Activated gamma-delta T cell (primary cell): ENCODE measurements around the gene ANKRD13A.
"Not testable (repeated sequence)": the region's sequence is repeated elsewhere in the genome, so short reads cannot be mapped to it uniquely, and the experiment has no call there.

Experiments
- DNase-seq: peaks from one replicate; lab custom pipeline; 2025; lab: John Stamatoyannopoulos, UW

Gene ANKRD13A

DNA sequence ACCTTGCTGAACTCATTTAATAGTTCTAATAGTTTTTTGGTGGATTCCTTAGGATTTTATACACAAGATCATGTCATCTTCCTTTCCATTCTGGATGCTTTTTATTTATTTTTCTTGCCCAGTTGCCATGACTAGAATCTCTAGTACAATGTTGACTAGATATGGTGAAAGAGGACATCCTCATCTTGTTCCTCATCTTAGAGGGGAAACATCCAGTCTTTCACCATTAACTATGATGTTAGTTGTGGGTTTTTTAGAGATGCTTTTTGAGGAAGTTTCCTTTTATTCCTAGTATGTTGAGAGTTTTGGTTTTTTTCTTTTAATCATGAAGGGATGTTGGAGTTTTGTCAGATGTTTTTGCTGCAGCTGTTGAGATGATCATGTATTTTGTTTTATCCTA is 8.7 kb downstream of the ANKRD13A start:
- no peak for DNase-seq

DNA sequence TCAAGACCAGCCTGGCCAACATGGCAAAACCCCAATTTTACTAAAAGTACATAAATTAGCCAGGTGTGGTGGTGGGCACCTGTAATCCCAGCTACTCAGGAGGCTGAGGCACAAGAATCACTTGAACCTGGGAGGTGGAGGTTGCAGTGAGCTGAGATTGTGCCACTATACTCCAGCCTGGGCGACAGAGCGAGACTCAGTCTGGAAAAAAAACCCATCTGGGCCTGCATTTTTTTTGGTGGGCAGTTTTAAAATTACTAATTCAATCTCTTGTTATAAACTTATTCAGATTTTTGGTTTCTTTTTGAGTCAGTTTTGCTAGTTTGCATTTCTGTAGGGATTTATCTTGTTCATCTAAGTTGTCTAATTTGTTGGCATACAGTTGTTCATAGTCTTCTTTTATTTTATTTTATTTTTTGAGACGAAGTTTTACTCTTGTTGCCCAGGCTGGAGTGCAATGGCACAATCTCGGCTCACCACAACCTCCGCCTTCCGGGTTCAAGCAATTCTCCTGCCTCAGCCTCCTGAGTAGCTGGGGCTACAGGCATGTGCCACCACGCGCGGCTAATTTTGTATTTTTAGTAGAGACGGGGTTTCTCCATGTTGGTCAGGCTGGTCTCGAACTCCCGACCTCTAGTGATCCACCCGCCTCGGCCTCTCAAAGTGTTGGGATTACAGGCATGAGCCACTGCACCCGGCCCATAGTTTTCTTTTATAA is 9.6 kb downstream of the ANKRD13A start:
- not testable (repeated sequence) for DNase-seq

GRCh38 chr12:110010853-110011723 is 11.9 kb downstream of the ANKRD13A start:
- no peak for DNase-seq

DNA sequence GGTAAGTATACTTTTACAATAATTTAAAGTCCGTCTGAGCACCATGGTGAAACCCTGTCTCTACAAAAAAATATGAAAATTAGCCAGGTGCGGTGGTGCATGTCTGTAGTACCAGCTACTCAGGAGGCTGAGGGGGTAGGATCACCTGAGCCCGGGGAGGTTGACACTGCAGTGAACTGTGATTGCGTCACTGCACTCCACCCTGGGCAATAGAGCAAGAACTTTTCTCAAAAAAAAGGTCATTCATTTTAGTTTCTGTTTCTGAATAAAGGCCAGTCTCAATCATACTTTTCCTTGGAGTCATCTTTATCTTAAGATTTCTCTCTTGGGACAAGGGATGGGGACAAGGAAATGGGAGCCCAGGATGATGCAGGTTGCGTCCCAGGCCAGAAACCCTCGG is 12.9 kb downstream of the ANKRD13A start:
- no peak for DNase-seq

GRCh38 chr12:110012659-110013058 is 13.4 kb downstream of the ANKRD13A start:
- DNase-seq, result no peak

DNA sequence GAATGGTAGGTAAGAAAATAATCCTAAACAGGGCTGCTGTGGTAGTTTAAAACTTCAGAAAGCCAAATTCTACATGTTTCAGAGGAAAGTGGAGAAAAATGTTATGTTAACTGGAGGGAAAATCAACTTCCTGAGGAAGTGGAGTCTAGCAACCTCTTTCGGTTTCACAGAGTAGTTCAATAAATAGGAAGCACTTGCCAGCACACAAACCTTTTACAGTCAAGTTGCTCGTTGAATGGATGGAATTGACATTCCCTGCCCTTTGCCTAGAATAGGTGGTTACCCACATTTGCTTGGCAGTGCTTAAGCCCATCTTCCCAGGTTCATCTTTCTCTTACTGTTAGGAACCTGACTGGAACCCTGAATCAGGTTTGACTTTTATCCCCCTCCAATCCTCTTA is 15.9 kb downstream of the ANKRD13A start:
- no peak for DNase-seq

DNA sequence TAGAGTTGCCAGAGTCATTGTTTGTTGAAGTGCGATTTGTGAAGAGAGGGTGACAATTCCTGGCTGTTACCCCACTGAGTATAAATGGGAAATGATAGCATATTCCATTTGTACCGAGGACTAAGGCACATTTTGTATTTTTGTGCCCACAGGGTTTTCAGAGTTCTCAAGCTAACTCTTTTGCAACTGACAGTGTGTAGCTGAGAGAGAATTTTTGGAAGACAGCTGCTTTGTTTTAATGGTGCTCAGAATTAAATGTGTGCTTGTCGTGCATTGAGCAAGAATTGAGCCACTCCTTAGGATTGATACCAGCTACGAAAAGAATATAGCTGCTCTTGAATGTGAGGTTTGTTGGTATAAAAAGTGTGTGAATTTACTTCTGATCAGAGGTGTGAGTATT is 21.7 kb downstream of the ANKRD13A start:
- no peak for DNase-seq

- DNase-seq, result no peak
Measured at GRCh38 chr12:110023059-110023980, 24.1 kb downstream of the ANKRD13A start.

- no peak for DNase-seq
Measured at GRCh38 chr12:110024051-110024450, 24.8 kb downstream of the ANKRD13A start.

DNA sequence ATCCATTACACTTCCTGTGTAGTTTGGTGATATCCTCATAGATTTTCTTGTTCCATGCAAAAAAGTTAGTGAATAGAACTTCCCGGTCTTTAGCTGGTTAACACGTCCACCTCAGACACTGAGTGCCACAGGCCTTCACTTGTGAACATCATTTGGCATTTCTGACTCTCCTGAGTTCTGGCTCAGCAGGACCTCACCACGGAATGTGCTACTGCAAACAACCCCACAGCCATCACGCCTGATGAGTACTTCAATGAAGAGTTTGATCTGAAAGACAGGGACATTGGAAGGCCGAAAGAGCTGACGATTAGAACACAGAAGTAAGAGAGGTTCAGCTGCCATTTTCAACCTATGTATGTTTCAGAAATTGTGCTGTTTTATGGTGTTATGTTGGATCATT is 29.1 kb downstream of the ANKRD13A start:
- DNase-seq, result no peak

DNA sequence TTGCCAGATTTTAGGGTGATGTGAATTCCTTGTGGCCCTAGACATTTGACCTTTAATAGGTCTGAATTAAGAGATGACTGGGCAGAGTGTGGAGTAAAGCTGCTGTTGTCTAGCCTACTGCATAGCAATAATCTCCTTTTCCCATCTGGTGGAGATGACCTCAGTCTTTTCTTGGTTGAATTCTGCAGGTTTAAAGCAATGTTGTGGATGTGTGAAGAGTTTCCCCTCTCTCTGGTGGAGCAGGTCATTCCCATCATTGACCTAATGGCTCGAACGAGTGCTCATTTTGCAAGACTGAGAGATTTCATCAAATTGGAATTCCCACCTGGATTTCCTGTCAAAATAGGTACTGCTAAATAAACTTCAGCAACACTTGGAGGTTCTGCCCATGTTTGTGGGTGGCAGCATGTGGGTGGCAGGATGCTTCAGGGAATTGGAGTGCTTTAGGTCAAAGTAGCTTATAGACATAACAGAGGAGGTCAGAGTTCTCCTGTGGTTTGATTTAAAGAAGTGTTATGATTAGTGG is 30.1 kb downstream of the ANKRD13A start:
- no peak for DNase-seq

DNA sequence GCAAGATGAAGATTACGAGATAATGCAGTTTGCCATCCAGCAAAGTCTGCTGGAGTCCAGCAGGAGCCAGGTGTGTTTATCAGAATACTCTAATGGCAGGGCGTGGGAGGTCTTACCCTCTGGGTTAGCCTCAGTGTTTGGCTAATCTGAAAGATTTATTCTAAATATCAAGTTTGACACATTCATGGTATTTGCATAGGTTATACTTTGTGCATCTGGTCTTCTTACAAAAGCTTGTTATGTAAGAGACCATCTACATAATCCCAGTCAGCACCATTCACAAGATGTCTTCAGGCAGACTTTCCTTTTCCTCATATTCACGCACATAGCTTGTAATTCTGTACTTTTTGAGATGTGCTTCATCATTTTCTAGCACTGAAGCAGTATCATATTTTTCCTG is 34.7 kb downstream of the ANKRD13A start:
- no peak for DNase-seq

DNA sequence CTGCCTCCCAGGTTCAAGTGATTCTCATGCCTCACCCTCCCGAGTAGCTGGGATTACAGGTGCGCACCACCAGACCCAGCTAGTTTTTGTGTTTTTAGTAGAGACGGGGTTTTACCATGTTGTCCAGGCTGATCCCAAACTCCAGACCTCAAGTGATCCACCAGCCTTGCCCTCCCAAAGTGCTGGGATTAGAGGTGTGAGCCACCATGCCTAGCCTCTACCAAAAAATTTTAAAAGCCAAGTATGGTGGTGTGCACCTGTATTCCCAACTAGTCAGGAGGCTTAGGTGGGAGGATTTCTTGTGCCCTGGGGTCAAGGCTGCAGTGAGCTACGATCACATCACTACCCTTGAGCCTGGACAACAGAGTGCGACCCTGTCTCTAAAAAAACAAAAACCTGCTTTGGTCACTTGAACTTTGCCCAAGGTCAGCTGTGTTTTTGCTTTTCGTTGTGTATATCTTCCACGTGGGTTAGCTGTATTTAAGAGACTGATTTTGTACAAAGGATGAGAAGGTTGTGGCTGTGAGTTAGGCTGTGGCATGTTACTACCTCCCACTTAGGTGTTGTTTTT is 36.4 kb downstream of the ANKRD13A start:
- no peak for DNase-seq

DNA sequence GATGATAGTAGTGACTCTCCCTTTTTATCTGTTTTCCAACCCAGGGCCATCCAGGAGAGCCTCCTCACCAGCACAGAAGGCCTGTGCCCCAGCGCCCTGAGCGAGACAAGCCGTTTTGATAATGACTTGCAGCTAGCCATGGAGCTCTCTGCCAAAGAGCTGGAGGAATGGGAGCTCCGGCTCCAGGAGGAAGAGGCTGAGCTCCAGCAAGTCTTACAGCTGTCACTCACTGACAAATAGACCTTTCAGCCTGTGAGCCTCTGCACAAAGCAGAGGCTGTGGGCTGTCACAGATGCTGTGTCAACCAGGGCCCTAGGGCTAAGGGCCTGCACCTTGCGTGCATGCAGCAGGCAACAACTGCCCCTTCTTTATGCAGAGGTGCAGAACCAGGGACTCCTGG is 38.1 kb downstream of the ANKRD13A start:
- no peak for DNase-seq

DNA sequence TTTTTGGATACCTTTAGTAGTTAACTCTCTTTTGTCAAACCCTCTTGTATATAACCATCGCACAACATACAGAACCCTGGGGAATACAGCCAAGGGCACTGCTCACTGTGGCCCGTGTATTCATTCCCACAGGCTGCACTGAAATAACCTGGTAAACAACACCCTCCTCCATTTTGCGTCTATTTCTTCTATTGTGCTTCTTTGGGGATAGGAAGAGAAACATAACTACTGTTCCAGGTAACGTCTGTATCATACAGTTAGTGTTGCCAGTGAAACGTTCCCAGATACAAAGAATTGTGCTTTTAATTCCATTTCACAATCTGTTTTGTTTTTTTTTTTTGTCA is 39.5 kb downstream of the ANKRD13A start:
- DNase-seq, result no peak

GRCh38 chr12:110039085-110039807 is 40.0 kb downstream of the ANKRD13A start:
- DNase-seq, result no peak

DNA sequence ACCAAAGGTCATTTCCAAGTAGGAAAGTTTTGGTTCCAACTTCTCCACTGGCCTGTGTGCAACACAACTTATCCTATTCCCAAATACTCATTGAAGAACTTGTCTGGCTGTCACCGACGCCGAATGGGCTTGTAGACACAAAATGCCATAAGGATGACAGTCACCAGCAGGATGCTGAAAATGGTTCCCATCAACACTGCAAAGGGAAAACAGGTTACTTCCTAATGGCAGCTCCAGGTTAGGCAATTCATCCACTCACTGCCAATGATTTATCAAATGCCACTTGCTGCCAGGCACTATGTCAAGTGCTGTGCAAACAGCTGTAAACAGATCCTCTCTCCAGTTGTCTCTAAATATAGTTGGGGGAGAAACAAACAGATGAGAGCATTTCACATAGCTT is 43.0 kb downstream of the ANKRD13A start:
- DNase-seq, result no peak

DNA sequence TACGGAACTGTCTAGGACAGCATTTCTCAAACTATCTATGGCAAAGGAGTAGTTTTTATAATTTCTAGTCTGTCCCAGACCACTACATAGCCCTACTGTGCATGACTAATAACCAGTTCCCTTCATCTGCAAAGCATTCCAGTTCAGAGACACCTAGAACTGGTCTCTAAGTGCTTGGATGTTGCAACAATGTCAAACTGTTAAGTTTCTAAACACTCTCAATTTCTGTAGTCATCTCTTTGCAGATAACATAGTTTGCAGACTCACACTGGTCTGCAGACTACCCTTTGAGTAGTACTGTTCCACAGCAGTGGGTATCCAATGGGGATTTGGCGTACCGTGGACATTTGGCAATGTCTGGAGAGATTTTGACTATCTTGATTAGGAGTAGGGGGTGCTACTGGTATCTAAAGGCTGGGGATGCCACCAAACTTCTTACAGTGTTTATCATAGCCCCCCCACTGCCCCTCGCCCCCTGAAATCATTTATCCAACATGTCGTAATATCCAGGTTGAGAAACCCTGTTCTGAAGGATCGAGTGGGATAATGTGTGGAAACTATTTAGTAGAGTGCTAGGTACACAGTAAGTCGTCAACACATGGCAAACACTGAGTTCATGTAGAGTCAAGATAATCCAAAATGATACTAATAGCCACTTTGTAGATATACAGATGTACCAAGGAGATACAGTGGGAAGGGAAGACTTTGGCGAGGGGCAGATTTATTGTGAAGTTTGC is 47.4 kb downstream of the ANKRD13A start:
- no peak for DNase-seq

DNA sequence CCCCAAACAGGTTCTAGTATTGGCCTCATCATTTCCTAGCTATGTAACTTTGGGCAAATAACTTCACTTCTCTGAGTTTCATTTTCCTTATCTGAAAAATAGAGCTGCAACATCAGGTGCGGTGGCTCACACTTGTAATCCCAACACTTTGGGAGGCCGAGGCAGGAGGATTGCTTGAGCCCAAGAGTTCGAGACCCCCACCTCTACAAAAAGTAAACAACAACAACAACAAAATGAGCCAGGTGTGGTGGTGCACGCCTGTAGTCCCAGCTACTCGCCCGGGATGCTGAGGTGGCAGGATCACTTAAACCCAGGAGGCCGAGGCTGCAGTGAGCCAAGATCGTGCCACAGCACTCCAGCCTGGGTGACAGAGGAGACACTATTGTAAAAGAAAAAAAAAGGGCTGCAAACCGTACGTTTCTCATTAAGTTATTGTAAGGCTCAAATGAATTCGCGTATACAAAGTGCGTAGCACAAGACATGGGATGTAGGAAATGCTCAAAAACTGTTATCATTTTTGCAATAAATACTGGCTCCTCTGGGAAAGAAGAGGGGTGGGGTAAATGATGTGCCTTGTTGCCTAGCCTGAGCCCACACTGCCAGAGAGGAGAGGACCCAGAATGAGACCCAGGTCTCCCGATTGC is 48.2 kb downstream of the ANKRD13A start:
- DNase-seq, result no peak
